Lower leg skin (tissue), 3 donors: ENCODE measurements around the gene PUS10.

Source experiments
- POLR2A ChIP-seq, 2 donors: fragments of 450-650 bp; IDR thresholded peaks; one replicate each; pipeline ENCODE4 v1.6.1; 2016 to 2017; ENCODE audit warnings: antibody characterized with exemption in 2 of 2, mild to moderate bottlenecking in 1 of 2, moderate library complexity in 1 of 2
- TF ChIP-seq, protein P1 (sequence below), 3 donors: fragments of 450-650 bp; IDR thresholded peaks; one replicate each; pipeline ENCODE4 v1.5.1; 2016; ENCODE audit warnings: antibody characterized with exemption in 3 of 3, mild to moderate bottlenecking in 3 of 3, moderate library complexity in 2 of 3

DNA sequence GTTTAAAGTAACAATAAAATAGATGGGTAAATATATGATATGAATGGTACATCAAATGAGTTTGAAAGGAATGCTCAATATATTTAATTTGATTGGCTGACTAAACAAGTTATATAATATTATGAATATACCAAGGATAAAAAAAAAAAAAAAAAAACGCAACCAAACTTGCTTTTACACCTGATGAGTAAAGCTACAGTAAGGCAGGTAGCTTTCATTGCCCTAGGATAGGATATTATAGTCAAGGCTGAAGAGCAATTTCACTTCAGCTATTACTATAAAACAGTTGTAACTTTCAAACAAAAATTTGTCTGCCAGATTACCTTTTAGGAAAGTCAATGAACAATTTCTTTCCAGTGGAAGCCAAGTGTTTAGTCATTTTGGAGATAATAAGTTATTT, 57.3 kb downstream of the PUS10 start:
- TF ChIP-seq, protein P1, sequence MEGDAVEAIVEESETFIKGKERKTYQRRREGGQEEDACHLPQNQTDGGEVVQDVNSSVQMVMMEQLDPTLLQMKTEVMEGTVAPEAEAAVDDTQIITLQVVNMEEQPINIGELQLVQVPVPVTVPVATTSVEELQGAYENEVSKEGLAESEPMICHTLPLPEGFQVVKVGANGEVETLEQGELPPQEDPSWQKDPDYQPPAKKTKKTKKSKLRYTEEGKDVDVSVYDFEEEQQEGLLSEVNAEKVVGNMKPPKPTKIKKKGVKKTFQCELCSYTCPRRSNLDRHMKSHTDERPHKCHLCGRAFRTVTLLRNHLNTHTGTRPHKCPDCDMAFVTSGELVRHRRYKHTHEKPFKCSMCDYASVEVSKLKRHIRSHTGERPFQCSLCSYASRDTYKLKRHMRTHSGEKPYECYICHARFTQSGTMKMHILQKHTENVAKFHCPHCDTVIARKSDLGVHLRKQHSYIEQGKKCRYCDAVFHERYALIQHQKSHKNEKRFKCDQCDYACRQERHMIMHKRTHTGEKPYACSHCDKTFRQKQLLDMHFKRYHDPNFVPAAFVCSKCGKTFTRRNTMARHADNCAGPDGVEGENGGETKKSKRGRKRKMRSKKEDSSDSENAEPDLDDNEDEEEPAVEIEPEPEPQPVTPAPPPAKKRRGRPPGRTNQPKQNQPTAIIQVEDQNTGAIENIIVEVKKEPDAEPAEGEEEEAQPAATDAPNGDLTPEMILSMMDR (IDR thresholded peaks at IDR 0.05): no peak
- no peak for TF ChIP-seq POLR2A (IDR thresholded peaks at IDR 0.05)
